ENCODE results near the gene SCUBE1.

SCUBE1 gene

DNA sequence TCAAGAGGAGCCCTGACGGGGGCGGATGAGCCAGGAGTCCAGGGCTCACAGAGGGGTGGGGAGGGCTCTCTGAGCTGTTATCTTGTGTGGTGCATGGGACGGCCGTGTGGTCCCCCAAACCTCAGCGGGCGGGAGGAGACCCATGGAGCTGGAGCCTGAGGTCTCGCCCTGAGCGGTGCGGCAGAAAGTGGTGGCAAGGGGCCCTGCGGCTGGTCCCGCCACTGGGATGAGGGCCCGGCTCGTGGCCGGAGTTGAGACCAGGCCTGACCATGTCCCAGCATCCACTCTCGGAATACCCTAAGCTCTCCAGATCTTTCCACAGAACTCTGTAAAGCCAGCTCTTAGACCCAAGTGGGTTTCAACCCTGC lies 133.7 kb downstream of the SCUBE1 start:
- TF ChIP-seq, protein P1, sequence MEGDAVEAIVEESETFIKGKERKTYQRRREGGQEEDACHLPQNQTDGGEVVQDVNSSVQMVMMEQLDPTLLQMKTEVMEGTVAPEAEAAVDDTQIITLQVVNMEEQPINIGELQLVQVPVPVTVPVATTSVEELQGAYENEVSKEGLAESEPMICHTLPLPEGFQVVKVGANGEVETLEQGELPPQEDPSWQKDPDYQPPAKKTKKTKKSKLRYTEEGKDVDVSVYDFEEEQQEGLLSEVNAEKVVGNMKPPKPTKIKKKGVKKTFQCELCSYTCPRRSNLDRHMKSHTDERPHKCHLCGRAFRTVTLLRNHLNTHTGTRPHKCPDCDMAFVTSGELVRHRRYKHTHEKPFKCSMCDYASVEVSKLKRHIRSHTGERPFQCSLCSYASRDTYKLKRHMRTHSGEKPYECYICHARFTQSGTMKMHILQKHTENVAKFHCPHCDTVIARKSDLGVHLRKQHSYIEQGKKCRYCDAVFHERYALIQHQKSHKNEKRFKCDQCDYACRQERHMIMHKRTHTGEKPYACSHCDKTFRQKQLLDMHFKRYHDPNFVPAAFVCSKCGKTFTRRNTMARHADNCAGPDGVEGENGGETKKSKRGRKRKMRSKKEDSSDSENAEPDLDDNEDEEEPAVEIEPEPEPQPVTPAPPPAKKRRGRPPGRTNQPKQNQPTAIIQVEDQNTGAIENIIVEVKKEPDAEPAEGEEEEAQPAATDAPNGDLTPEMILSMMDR (conservative IDR thresholded peaks at IDR 0.05), result no peak

DNA sequence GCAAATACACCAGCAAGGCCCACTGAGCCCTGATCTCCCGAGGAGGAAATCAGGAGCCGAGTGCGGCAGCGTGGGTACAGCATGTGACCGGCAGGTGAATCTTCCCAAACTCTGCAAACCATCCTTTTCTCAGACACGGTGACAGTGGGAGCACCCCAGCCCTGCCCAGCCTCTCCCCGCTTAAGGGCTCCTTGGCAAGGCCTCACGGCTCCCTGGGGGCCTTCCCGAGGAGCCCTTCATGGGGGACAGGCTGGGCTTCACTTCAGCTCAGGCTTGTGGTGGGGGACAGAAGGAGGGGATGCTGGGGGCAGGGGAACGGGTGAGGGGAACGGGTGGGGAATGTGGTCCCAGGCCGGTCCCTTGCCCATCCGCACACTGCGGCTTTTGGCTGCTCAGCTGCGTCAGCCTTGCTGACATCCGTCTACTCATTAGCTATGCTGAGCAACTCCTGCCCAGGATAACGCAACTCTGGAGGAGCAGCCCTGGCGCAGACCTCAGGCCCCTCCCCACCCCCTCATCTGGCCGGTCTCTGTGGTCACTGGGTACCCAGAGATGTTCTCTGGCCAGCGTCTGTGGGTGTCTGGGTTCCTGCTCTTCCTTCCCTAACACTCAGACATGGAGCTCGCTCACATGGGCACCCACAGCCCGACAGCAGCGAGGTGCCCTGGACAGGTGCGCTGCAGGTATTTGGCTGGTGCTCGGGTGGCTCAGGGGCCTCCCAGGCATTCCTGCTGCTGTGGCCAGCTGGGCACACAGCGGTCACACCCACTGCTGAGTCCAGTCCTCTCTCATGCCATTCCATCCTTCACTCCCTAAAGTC lies 134.3 kb downstream of the SCUBE1 start:
- TF ChIP-seq, protein P1 (conservative IDR thresholded peaks at IDR 0.05), result no peak
- H3K27ac ChIP-seq, result no peak overlapping the region

More for the DNA sequence above, 133.7 kb downstream of the SCUBE1 start:
- H3K27ac ChIP-seq, result no peak overlapping the region

DNA sequence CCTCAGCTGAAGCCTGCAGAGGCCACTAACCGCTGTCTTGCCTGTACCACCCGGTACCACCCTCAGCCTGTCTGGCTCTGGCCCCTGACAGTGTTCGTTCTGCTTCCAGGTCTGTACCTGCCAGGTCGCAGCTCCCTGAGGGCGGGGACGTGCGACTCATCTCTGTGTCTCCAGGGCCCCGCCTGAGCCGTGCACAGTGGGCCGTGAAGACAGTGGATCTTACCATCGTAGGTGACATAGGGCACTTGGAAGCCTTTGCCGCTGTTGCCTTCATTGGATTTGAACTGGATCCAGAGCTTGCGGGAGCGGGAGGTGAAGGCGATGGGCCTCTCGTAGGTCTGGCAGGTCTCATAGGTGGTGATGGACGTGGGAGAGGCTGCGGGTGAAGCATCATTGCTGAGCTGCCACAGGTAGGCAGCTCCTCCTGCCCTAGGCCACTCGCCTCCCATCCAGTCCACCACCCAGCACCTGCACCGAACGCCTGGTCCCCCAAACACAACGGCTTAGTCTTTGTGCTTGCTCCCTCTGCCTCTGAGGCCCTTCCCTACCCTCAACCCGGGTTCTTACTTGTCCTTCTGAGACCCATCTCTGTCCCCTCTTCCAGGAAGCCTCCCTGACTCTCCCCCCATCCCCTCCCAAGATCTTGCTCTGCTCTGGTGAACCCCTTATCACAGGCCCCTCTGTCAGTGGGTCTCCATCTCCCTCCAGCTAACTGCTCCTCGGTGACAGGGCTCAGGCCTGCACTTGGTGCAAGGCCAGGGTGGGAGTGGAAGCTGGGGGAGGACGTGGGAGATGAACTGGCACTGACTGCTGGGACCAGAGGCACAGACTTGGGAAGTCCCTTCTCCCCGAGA lies 135.1 kb downstream of the SCUBE1 start:
- TF ChIP-seq, protein P1 (conservative IDR thresholded peaks at IDR 0.05), result no peak
- H3K27ac ChIP-seq, result no peak overlapping the region

DNA sequence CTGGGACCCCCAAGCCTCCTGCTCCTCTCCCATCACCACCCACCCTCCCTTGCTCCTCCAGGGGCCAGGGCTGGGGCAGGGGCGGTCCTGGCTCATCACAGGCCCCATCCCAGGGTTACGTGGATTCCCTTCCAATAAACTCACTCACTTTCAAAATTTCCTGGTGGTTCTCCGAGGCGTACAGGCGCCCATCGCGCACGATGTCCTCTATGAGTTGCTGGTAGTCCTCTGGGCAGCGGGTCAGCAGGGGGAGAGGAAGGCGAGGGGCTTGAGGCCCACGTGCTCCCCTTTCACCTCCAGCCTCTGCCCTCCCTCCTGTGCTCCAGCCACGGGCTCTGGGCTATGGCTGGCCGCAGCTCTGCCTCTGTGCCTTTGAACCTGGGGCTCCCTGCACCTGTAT lies 135.8 kb downstream of the SCUBE1 start:
- TF ChIP-seq, protein P1 (conservative IDR thresholded peaks at IDR 0.05), result no peak
- H3K27ac ChIP-seq, result no peak overlapping the region

DNA sequence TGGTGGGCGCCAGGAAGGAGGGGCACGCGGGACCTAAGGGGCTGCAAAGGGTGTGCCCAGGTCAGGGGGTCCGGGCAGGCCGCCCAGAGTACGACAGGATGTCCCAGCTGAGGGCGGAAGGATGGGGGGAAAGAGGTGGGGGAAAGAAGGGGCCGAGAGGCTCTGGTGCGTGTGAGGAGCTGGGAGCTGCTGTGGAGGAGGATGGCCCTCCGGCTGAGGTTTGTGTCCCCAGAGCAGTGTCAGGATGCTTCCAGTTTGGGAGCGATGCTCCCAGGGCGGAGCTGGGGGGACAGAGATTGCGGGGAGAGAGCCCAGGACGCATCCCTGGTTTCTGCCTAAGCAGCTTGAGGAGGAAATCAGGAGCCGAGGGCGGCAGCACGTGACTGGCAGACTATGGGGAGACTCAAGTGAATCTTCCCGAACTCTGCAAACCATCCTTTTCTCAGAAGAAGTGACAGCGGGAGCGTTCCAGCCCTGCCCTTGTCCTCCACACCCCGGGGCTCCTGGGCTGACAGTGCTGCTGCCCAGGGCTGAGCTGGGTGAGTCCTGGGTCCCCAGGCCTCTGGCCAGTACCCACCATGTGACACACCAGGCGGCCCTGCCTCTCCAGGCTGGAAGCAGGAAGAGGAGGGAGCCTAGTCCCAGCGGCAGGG lies 136.5 kb downstream of the SCUBE1 start:
- no peak overlapping the region for H3K27ac ChIP-seq

DNA sequence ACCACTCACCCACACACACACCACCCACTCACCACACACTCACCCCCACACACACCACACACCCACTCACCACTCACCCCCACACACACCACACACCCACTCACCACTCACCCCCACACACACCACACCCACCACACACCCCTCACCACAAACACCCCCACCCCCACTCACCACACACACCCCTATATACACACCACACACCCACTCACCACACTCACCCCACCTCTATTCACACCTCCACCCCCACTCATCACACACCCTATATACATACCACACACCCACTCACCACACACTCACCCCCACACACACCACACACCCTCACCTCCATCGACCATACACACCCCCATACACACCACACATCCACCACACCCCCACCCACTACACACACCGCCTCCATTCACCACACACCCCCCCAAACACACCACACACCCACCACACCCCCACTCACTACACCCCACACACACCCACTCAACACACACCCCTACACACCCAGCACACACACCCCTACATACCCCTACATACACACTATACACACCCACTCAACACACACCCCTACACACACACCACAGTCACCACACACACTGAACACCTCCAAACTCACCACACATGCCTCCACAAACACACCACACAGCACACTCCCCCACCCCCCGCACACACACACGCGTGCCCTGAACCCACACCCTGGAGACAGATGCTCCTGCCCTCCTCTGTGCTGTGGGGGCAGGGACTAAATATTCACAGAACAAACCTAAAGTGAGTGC lies 137.2 kb downstream of the SCUBE1 start:
- no peak overlapping the region for H3K27ac ChIP-seq
- TF ChIP-seq, protein P1 (conservative IDR thresholded peaks at IDR 0.05), result no peak

More for the DNA sequence above, 136.5 kb downstream of the SCUBE1 start:
- TF ChIP-seq, protein P1 (conservative IDR thresholded peaks at IDR 0.05), result no peak
